SH-SY5Y (cell line): Measurements from ENCODE around the gene FBXL16.

Source experiments
- GATA2 ChIP-seq: IDR thresholded peaks from 2 replicates; pipeline ENCODE4 v1.6.1; 2011; ENCODE audit warnings: mild to moderate bottlenecking, low read depth, low read length
- GATA3 ChIP-seq: IDR thresholded peaks from 2 replicates; pipeline ENCODE4 v1.6.1; 2011; ENCODE audit warnings: low read depth, mild to moderate bottlenecking, low read length, moderate library complexity

DNA sequence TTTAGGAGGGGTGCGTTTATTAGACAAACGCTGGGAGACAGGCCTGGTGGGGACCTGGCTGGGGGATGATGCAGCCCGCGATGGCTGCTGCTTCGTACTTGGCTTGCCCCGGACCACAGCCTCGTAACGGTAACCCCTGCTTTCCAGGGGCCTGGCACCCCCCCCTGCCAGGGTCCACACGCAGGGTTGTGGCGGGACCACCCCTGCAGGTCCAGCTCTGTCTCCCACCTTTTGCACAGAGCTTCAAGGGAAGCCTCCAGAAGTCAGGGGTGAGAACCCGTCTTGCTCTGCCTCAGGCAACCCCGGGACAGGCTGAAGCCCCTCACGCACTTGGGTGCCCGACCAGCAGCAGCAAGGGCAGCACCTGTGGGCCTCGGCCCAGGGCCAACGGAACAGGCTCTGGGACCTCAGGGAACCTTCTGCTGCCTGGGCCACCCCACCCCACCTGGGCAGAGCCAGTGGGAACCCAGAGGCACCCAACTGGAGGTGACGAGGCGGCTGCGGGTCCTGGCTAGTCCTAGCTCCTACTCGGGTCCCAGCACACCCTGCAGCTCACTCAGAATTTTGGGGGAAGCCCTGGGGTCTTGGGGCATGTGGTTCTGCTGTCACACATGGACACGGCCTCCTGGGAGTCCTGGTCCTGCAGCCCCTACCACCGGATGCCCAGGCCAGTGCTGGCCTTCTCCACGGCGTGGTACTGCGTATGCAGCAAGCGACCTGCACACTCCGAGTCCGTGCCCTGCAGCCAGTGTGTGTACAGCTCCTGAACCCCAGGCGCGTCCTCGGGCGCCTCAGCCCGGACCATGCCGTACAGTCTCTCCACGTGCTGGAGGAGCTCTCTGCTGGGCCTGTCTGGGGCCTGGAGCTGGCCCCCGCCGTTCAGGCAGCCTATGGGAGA lies 24.4 kb upstream of the FBXL16 start:
- TF ChIP-seq GATA2: no peak
- TF ChIP-seq GATA3: no peak
